Measurements from ENCODE around the gene ABCB4. TPM values are rescaled to one million over a fixed set of nuclear protein-coding genes. Genes with fewer than 3 reads are reported as not detected.

The ABCB4 gene
- total and polyA plus RNA-seq, 2 experiments from 2014 or later: 1.2 to 1.5 TPM

DNA sequence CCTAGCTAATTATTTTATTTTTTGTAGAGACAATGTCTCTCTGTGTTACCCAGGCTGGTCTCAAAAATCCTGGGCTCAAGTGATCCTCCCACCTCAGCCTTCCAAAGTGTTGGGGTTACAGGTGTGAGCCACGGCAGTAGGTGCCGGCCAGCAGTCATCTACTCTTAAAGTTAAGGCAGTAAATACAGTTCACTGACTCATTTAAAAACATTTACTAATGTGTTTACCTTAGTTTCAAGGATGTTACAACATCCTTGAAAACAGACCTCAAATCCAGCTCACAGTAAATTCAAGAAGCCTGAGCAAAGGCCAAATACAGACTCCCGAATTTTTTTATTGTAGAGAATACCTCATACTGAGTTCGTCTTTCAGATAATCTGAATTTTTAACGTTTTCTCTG lies 29.6 kb upstream of the ABCB4 start:
- ATAC-seq (no peak), DNase-seq (ENCODE audit: low spot score) (no peak)
- Histone ChIP-seq H3K27me3 (ENCODE audit: insufficient read depth) (no peaks in the 10 kb centered on the region), H3K36me3 (ENCODE audit: insufficient read depth) (no peaks in the 10 kb centered on the region), H3K4me2 (no peak overlapping the region), H3F3A (replicated peaks; ENCODE audit: low read depth) (no peaks in the 10 kb centered on the region), H3K4me3 (no peak overlapping the region), H3K4me1 (ENCODE audit: insufficient read depth) (no peaks in the 10 kb centered on the region), H3K27ac (ENCODE audit: low read depth) (no peak overlapping the region), H3K9me2 (ENCODE audit: insufficient read depth) (no peaks in the 10 kb centered on the region), H2AFZ (0 out of 2 replicates have a peak overlapping the region, but pooled peaks have one; percentile 23), H4K20me1 (replicated peaks; ENCODE audit: insufficient read depth) (no peaks in the 10 kb centered on the region), H3K79me2 (replicated peaks; ENCODE audit: insufficient read depth) (no peaks in the 10 kb centered on the region)
- TF ChIP-seq EZH2 (IDR thresholded peaks at IDR 0.05; ENCODE audit: low read depth, unreplicated experiment): no peak
- TF ChIP-seq JUNB (IDR thresholded peaks at IDR 0.05; ENCODE audit: unreplicated experiment): no peak
- TF ChIP-seq NANOG (IDR thresholded peaks at IDR 0.05; ENCODE audit: borderline replicate concordance): no peak
- TF ChIP-seq, protein P1, sequence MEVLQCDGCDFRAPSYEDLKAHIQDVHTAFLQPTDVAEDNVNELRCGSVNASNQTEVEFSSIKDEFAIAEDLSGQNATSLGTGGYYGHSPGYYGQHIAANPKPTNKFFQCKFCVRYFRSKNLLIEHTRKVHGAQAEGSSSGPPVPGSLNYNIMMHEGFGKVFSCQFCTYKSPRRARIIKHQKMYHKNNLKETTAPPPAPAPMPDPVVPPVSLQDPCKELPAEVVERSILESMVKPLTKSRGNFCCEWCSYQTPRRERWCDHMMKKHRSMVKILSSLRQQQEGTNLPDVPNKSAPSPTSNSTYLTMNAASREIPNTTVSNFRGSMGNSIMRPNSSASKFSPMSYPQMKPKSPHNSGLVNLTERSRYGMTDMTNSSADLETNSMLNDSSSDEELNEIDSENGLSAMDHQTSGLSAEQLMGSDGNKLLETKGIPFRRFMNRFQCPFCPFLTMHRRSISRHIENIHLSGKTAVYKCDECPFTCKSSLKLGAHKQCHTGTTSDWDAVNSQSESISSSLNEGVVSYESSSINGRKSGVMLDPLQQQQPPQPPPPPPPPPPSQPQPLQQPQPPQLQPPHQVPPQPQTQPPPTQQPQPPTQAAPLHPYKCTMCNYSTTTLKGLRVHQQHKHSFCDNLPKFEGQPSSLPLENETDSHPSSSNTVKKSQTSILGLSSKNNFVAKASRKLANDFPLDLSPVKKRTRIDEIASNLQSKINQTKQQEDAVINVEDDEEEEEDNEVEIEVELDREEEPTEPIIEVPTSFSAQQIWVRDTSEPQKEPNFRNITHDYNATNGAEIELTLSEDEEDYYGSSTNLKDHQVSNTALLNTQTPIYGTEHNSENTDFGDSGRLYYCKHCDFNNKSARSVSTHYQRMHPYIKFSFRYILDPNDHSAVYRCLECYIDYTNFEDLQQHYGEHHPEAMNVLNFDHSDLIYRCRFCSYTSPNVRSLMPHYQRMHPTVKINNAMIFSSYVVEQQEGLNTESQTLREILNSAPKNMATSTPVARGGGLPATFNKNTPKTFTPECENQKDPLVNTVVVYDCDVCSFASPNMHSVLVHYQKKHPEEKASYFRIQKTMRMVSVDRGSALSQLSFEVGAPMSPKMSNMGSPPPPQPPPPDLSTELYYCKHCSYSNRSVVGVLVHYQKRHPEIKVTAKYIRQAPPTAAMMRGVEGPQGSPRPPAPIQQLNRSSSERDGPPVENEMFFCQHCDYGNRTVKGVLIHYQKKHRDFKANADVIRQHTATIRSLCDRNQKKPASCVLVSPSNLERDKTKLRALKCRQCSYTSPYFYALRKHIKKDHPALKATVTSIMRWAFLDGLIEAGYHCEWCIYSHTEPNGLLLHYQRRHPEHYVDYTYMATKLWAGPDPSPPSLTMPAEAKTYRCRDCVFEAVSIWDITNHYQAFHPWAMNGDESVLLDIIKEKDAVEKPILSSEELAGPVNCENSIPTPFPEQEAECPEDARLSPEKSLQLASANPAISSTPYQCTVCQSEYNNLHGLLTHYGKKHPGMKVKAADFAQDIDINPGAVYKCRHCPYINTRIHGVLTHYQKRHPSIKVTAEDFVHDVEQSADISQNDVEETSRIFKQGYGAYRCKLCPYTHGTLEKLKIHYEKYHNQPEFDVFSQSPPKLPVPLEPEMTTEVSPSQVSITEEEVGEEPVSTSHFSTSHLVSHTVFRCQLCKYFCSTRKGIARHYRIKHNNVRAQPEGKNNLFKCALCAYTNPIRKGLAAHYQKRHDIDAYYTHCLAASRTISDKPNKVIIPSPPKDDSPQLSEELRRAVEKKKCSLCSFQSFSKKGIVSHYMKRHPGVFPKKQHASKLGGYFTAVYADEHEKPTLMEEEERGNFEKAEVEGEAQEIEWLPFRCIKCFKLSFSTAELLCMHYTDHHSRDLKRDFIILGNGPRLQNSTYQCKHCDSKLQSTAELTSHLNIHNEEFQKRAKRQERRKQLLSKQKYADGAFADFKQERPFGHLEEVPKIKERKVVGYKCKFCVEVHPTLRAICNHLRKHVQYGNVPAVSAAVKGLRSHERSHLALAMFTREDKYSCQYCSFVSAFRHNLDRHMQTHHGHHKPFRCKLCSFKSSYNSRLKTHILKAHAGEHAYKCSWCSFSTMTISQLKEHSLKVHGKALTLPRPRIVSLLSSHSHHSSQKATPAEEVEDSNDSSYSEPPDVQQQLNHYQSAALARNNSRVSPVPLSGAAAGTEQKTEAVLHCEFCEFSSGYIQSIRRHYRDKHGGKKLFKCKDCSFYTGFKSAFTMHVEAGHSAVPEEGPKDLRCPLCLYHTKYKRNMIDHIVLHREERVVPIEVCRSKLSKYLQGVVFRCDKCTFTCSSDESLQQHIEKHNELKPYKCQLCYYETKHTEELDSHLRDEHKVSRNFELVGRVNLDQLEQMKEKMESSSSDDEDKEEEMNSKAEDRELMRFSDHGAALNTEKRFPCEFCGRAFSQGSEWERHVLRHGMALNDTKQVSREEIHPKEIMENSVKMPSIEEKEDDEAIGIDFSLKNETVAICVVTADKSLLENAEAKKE (CRISPR knock-in tag; IDR thresholded peaks at IDR 0.05): no peak
- TF ChIP-seq ZNF114 (CRISPR knock-in tag; IDR thresholded peaks at IDR 0.05): no peak
- TF ChIP-seq, protein P2, sequence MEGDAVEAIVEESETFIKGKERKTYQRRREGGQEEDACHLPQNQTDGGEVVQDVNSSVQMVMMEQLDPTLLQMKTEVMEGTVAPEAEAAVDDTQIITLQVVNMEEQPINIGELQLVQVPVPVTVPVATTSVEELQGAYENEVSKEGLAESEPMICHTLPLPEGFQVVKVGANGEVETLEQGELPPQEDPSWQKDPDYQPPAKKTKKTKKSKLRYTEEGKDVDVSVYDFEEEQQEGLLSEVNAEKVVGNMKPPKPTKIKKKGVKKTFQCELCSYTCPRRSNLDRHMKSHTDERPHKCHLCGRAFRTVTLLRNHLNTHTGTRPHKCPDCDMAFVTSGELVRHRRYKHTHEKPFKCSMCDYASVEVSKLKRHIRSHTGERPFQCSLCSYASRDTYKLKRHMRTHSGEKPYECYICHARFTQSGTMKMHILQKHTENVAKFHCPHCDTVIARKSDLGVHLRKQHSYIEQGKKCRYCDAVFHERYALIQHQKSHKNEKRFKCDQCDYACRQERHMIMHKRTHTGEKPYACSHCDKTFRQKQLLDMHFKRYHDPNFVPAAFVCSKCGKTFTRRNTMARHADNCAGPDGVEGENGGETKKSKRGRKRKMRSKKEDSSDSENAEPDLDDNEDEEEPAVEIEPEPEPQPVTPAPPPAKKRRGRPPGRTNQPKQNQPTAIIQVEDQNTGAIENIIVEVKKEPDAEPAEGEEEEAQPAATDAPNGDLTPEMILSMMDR (conservative IDR thresholded peaks at IDR 0.05; ENCODE audit: low read depth in 2 of 2): no peak
- TF ChIP-seq ZNF331 (CRISPR knock-in tag; IDR thresholded peaks at IDR 0.05; ENCODE audit: low read depth): no peak
- no peak for TF ChIP-seq CREB1 (CRISPR knock-in tag; IDR thresholded peaks at IDR 0.05; ENCODE audit: low read depth)
- TF ChIP-seq EZH2phosphoT487 (IDR thresholded peaks at IDR 0.05; ENCODE audit: unreplicated experiment): no peak
- TF ChIP-seq, protein P3, sequence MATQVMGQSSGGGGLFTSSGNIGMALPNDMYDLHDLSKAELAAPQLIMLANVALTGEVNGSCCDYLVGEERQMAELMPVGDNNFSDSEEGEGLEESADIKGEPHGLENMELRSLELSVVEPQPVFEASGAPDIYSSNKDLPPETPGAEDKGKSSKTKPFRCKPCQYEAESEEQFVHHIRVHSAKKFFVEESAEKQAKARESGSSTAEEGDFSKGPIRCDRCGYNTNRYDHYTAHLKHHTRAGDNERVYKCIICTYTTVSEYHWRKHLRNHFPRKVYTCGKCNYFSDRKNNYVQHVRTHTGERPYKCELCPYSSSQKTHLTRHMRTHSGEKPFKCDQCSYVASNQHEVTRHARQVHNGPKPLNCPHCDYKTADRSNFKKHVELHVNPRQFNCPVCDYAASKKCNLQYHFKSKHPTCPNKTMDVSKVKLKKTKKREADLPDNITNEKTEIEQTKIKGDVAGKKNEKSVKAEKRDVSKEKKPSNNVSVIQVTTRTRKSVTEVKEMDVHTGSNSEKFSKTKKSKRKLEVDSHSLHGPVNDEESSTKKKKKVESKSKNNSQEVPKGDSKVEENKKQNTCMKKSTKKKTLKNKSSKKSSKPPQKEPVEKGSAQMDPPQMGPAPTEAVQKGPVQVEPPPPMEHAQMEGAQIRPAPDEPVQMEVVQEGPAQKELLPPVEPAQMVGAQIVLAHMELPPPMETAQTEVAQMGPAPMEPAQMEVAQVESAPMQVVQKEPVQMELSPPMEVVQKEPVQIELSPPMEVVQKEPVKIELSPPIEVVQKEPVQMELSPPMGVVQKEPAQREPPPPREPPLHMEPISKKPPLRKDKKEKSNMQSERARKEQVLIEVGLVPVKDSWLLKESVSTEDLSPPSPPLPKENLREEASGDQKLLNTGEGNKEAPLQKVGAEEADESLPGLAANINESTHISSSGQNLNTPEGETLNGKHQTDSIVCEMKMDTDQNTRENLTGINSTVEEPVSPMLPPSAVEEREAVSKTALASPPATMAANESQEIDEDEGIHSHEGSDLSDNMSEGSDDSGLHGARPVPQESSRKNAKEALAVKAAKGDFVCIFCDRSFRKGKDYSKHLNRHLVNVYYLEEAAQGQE (IDR thresholded peaks at IDR 0.05; ENCODE audit: unreplicated experiment): no peak
- TF ChIP-seq POLR2AphosphoS5 (IDR thresholded peaks at IDR 0.05; ENCODE audit: low read depth): no peak
- TF ChIP-seq, protein P4, sequence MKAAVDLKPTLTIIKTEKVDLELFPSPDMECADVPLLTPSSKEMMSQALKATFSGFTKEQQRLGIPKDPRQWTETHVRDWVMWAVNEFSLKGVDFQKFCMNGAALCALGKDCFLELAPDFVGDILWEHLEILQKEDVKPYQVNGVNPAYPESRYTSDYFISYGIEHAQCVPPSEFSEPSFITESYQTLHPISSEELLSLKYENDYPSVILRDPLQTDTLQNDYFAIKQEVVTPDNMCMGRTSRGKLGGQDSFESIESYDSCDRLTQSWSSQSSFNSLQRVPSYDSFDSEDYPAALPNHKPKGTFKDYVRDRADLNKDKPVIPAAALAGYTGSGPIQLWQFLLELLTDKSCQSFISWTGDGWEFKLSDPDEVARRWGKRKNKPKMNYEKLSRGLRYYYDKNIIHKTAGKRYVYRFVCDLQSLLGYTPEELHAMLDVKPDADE (IDR thresholded peaks at IDR 0.05): no peak
- TF ChIP-seq STAT1 (IDR thresholded peaks at IDR 0.05; ENCODE audit: unreplicated experiment): no peak
- no peak overlapping the region for H3K27ac Mint-ChIP-seq
- no peaks in the 10 kb centered on the region for H3K27me3 Mint-ChIP-seq (ENCODE audit: insufficient read depth, low read depth, poor library complexity)
- H3K36me3 Mint-ChIP-seq (ENCODE audit: low read depth): no peaks in the 10 kb centered on the region
- H3K9me3 Mint-ChIP-seq: no peaks in the 10 kb centered on the region
- H3K4me1 Mint-ChIP-seq: no peaks in the 10 kb centered on the region
- no peak overlapping the region for H3K4me3 Mint-ChIP-seq

Data from GM23338 (cell line).